HCT116 (cell line): ENCODE measurements around the gene OR6C2. TPM values are rescaled to one million over a fixed set of nuclear protein-coding genes. Genes with fewer than 3 reads are reported as not detected.

Experiments
- CEBPB ChIP-seq: IDR thresholded peaks from 2 replicates; pipeline ENCODE4 v1.6.1; 2012; ENCODE audit warnings: low read depth
- EGR1 ChIP-seq: IDR thresholded peaks from 2 replicates; pipeline ENCODE4 v1.6.1; 2012; ENCODE audit warnings: low read depth
- ELF1 ChIP-seq: IDR thresholded peaks from 2 replicates; pipeline ENCODE4 v1.6.1; 2012; ENCODE audit warnings: low read depth, borderline replicate concordance
- EZH2 ChIP-seq: fragments of 200-600 bp; sonication (generic); IDR thresholded peaks from 2 replicates; pipeline ENCODE4 v1.6.1; 2017; ENCODE audit warnings: antibody characterized with exemption, mixed run types
- EZH2phosphoT487 ChIP-seq: fragments of 200-600 bp; IDR thresholded peaks from 2 replicates; pipeline ENCODE4 v1.6.1; 2018; ENCODE audit warnings: antibody characterized with exemption, borderline replicate concordance
- FOSL1 ChIP-seq: IDR thresholded peaks from 2 replicates; pipeline ENCODE4 v1.6.1; 2012; ENCODE audit warnings: low read depth
- JUND ChIP-seq: IDR thresholded peaks from 2 replicates; pipeline ENCODE4 v1.6.1; 2012
- POLR2AphosphoS5 ChIP-seq: IDR thresholded peaks from 2 replicates; pipeline ENCODE4 v1.6.1; 2011; ENCODE audit warnings: mild to moderate bottlenecking, low read depth, low read length, moderate library complexity
- RAD21 ChIP-seq: IDR thresholded peaks from 2 replicates; pipeline ENCODE4 v1.6.1; 2012; ENCODE audit warnings: low read depth, mild to moderate bottlenecking
- SRF ChIP-seq: IDR thresholded peaks from 2 replicates; pipeline ENCODE4 v1.6.1; 2012; ENCODE audit warnings: low read depth
- TCF7L2 ChIP-seq: IDR thresholded peaks from 2 replicates; pipeline ENCODE4 v1.7.0; 2011; ENCODE audit warnings: borderline replicate concordance, inconsistent platforms; ENCODE audit not compliant: insufficient read depth, insufficient read length; ENCODE audit errors: extremely low read depth
- YY1 ChIP-seq: IDR thresholded peaks from 2 replicates; pipeline ENCODE4 v1.6.1; 2011; ENCODE audit warnings: low read length, low read depth, moderate library complexity, mild to moderate bottlenecking; ENCODE audit not compliant: insufficient replicate concordance; ENCODE audit errors: extremely low read depth
- total RNA-seq: library from RNA; stranded (reverse); gene quantifications from one replicate; pipeline ENCODE4 v1.2.1, GENCODE V29; 2021; ENCODE audit not compliant: unreplicated experiment
- TF ChIP-seq, protein P1 (sequence below): IDR thresholded peaks from 2 replicates; pipeline ENCODE4 v1.6.1; 2012; ENCODE audit warnings: low read depth

Gene OR6C2
- total RNA-seq, 1 experiment from 2014 or later, result not detected

DNA sequence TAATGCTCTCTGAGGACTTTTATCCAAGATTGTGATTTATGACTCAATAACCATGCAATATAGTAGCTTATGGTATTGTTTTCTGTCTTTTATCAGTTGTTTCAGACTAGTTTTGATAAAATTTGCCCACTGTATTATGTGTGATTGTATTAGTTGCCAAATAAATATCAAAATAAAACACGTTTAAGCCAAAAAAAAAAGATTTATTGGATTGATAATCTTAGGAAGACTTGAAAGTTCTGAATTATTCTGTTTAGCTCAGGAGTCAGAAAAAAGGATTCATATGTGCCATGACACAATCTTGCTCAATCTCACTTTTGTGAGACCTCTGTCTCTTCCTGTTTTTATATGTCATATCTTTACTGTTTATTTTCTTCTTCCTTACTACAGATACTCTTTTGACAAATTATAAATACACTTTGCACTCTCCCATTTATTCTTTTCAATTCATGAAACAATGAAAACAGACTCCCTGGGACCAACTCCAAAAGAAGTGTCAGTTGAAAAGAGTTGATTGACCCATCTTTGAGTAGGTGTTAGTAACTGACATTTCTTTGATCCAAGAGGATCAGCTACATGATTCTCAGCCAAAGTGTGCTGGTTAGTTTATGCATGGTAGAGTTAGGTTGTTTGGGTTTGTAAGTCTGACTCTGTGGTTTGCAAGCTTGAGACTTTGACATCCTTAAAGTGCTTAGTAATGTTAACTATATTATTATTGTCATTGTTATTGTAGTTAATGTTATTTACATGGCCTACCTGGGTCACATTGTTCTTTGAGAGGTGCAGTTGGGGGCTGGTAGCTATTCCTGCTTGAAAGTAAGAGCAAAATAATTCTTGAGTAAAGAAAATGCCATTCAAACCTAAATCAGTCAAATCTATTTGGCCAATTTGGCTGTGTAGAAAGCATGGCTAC, 15.3 kb upstream of the OR6C2 start (continued):
- TF ChIP-seq, protein P1, sequence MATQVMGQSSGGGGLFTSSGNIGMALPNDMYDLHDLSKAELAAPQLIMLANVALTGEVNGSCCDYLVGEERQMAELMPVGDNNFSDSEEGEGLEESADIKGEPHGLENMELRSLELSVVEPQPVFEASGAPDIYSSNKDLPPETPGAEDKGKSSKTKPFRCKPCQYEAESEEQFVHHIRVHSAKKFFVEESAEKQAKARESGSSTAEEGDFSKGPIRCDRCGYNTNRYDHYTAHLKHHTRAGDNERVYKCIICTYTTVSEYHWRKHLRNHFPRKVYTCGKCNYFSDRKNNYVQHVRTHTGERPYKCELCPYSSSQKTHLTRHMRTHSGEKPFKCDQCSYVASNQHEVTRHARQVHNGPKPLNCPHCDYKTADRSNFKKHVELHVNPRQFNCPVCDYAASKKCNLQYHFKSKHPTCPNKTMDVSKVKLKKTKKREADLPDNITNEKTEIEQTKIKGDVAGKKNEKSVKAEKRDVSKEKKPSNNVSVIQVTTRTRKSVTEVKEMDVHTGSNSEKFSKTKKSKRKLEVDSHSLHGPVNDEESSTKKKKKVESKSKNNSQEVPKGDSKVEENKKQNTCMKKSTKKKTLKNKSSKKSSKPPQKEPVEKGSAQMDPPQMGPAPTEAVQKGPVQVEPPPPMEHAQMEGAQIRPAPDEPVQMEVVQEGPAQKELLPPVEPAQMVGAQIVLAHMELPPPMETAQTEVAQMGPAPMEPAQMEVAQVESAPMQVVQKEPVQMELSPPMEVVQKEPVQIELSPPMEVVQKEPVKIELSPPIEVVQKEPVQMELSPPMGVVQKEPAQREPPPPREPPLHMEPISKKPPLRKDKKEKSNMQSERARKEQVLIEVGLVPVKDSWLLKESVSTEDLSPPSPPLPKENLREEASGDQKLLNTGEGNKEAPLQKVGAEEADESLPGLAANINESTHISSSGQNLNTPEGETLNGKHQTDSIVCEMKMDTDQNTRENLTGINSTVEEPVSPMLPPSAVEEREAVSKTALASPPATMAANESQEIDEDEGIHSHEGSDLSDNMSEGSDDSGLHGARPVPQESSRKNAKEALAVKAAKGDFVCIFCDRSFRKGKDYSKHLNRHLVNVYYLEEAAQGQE, result no peak
- no peak for TF ChIP-seq EZH2
- no peak for TF ChIP-seq JUND
- no peak for TF ChIP-seq FOSL1
- no peak for TF ChIP-seq EZH2phosphoT487
- TF ChIP-seq ELF1, result no peak
- no peak for TF ChIP-seq YY1
- TF ChIP-seq EGR1, result no peak
- TF ChIP-seq RAD21, result no peak
- TF ChIP-seq TCF7L2, result no peak
- no peak for TF ChIP-seq POLR2AphosphoS5
- no peak for TF ChIP-seq SRF
- TF ChIP-seq CEBPB, result no peak
